Neural crest cell (in vitro differentiated cells): ENCODE measurements around the gene CACNA1E. TPM values are rescaled to one million over a fixed set of nuclear protein-coding genes. Genes with fewer than 3 reads are reported as not detected.

Experiments used
- DNase-seq: peaks from one replicate; pipeline ENCODE4 v3.0.0; 2021; ENCODE audit warnings: low read depth, mixed read lengths, low spot score
- H3K27ac Mint-ChIP-seq: one replicate; pipeline ENCODE4 v1.8.0; 2021; ENCODE audit warnings: mild to moderate bottlenecking, mixed read lengths; ENCODE audit not compliant: unreplicated experiment
- H3K27me3 Mint-ChIP-seq: 2 replicates; pipeline ENCODE4 v1.8.0; 2021; ENCODE audit warnings: low read depth, mild to moderate bottlenecking, mixed read lengths
- H3K36me3 Mint-ChIP-seq: 2 replicates; pipeline ENCODE4 v1.8.0; 2021; ENCODE audit warnings: low read depth, mild to moderate bottlenecking, mixed read lengths
- H3K4me1 Mint-ChIP-seq: 2 replicates; pipeline ENCODE4 v1.8.0; 2021; ENCODE audit warnings: mixed read lengths
- H3K4me3 Mint-ChIP-seq: one replicate; pipeline ENCODE4 v1.8.0; 2021; ENCODE audit warnings: mild to moderate bottlenecking, mixed read lengths
- H3K9me3 Mint-ChIP-seq: 2 replicates; pipeline ENCODE4 v1.8.0; 2021; ENCODE audit warnings: mixed read lengths
- total RNA-seq: library from RNA; stranded (reverse); gene quantifications from 2 replicates; pipeline ENCODE4 v1.2.1, GENCODE V29; 2021
- TF ChIP-seq, protein P1 (sequence below): fragments of 200-600 bp; sonication (generic); conservative IDR thresholded peaks from 2 replicates; pipeline ENCODE4 v1.5.0; 2021; ENCODE audit warnings: antibody characterized with exemption, mild to moderate bottlenecking

CACNA1E gene
- total RNA-seq, 1 donor from 2014 or later: 1.3 TPM

DNA sequence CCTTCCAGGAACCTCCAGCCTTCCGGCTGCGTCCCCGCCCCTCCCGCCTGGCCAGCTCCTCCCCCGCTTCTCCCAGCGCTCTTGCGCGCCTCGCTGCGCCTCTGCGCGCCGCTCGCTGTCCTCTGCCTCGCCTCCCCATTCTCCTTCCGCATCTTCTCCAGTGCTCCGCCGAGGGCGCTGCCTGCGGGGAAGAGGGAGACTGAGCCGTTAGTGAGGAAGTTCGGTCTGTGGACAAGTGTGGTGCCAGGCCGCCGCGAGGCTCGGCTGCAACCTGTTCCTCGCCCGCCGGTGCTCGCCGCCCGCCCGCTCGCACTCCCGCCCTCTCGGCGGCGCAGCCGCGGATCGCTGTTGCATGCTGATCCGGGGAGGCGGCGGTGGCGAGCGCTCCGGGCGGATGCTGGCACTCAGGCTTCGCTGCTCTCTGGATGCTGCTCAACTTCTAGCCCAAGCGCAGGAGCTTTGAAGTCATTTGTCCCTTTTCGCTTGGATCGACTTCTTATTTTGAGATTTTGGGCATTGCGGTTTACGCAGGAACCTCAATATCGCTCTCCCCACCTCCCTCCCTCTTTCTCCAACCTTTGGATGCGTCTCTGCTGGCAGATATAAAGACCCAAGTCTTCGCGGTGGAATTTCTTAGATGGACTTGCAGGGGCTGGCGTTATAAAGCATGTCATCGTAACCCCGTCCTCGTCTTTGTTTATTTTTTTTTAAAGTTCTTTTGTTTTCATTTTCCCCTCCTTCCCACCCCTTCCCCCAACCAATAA is 614 bp upstream of the CACNA1E start:
- TF ChIP-seq, protein P1, sequence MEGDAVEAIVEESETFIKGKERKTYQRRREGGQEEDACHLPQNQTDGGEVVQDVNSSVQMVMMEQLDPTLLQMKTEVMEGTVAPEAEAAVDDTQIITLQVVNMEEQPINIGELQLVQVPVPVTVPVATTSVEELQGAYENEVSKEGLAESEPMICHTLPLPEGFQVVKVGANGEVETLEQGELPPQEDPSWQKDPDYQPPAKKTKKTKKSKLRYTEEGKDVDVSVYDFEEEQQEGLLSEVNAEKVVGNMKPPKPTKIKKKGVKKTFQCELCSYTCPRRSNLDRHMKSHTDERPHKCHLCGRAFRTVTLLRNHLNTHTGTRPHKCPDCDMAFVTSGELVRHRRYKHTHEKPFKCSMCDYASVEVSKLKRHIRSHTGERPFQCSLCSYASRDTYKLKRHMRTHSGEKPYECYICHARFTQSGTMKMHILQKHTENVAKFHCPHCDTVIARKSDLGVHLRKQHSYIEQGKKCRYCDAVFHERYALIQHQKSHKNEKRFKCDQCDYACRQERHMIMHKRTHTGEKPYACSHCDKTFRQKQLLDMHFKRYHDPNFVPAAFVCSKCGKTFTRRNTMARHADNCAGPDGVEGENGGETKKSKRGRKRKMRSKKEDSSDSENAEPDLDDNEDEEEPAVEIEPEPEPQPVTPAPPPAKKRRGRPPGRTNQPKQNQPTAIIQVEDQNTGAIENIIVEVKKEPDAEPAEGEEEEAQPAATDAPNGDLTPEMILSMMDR: no peak
- Mint-ChIP-seq H3K36me3 (peaks cover 3% of the 10 kb centered on the region), H3K4me3 (peak overlapping the region; percentile 89), H3K9me3 (no peaks in the 10 kb centered on the region), H3K27me3 (peaks cover 88% of the 10 kb centered on the region), H3K4me1 (peaks cover 24% of the 10 kb centered on the region), H3K27ac (no peak overlapping the region)
- peak; percentile 61 for DNase-seq

DNA sequence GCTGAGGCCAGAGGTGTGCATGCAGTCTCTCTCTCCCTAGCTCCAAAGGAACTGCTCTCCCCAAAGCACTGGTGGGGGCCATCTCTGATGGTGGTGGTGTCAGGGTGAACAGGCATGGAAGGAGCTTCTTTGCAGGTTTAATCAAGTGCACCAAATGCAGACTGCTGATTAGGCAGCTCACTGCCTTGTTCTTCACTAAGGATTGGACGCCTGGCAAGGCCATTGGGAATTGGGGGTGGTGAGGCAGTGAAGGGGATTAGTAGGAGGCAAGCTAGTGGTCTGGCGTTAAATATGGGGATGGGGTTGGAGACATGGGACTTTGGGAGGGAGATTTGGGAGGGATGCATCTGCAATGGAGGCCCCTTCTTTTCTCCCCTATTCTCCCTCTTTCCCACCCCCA is 1.5 kb downstream of the CACNA1E start:
- no peaks in the 10 kb centered on the region for H3K9me3 Mint-ChIP-seq
- H3K36me3 Mint-ChIP-seq: peaks cover 3% of the 10 kb centered on the region
- H3K27me3 Mint-ChIP-seq: peaks cover 93% of the 10 kb centered on the region
- peak overlapping the region; percentile 89 for H3K4me3 Mint-ChIP-seq
- no peak overlapping the region for H3K27ac Mint-ChIP-seq
- TF ChIP-seq, protein P1: no peak
- H3K4me1 Mint-ChIP-seq: peaks cover 24% of the 10 kb centered on the region
- DNase-seq: no peak

DNA sequence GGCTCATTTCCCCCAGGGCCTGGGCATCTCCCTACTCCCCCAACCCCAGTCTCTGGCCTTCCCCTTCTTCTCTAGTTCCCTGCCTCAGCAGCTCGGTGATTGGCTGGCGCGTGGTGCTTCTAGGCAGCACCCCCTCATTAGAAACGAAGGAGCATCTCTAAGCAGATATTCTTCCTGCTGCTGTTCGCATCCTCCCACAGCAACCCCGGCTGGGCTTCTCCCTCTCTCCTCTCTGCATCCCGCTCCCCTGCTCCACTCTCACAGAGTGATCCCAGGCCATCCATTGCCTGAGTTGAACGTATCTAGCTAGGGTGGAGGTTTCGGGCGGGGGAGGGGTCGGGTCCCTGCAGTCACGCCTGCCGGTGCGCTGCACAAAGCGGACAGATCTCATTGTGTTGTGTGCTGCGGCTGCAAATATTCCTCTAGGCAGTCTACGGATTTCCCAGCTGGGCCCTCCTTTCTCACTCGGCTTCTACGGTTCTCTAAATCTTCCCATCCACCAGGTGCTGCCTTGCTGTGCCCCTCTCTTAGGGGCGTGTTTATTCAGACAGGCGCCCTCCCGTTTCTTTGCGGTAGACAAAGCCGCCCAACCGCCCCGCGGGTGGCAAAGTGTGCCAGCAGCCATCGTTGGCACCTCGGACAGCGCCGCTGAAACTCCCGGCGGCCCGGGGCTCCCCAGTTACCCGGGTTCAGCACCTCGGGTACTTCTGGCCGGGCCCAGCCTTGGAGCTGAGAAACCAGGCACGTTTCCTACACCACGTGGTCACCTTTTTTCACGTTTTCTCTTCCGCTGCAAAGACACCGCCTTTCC is 2.2 kb downstream of the CACNA1E start:
- TF ChIP-seq, protein P1: no peak
- H3K4me3 Mint-ChIP-seq: peak overlapping the region; percentile 89
- H3K27ac Mint-ChIP-seq: no peak overlapping the region
- peak; percentile 13 for DNase-seq
- H3K4me1 Mint-ChIP-seq: peaks cover 24% of the 10 kb centered on the region
- H3K9me3 Mint-ChIP-seq: no peaks in the 10 kb centered on the region
- H3K27me3 Mint-ChIP-seq: peaks cover 91% of the 10 kb centered on the region
- H3K36me3 Mint-ChIP-seq: peaks cover 3% of the 10 kb centered on the region

DNA sequence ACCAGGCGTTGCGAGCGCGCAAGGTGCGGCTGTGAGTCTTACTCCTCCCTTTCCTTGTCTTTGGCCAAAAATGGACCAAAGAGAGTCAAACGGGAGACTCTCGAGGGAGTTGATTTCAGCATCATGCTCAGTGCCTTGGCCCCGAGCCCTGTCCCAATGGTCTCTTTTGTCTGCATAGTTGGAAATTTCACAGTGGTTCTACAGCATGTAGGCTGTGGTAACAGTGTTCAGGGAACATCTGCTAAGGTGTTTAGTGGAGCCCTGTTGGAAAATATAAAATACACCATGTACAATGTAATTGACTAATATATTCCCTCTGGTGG is 2.7 kb downstream of the CACNA1E start:
- TF ChIP-seq, protein P1: peak; percentile 50
- peaks cover 24% of the 10 kb centered on the region for H3K4me1 Mint-ChIP-seq
- peaks cover 90% of the 10 kb centered on the region for H3K27me3 Mint-ChIP-seq
- DNase-seq: no peak
- peak overlapping the region; percentile 89 for H3K4me3 Mint-ChIP-seq
- no peaks in the 10 kb centered on the region for H3K9me3 Mint-ChIP-seq
- H3K36me3 Mint-ChIP-seq: peaks cover 3% of the 10 kb centered on the region
- no peak overlapping the region for H3K27ac Mint-ChIP-seq

DNA sequence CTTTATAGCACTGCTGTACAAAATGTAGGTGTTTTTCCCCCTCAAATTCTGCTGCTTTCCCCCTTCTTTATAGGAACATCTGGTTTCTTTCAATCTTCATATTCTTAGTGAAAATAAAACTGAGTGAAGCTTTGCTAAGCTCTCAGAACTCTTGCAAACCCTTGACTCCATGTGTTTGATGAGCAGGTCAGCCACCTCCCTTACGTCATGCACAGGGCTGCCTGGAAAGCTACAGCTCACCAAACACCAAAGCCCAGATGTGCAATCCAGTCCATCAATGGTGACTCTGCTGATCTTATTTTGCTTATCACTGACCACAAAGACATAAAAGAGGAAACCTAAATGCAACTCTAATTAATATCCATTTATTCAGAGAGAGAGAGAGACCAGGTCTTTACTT is 5.5 kb downstream of the CACNA1E start:
- TF ChIP-seq, protein P1: no peak
- Mint-ChIP-seq H3K27me3 (peaks cover 87% of the 10 kb centered on the region), H3K4me3 (no peak overlapping the region), H3K4me1 (peaks cover 14% of the 10 kb centered on the region), H3K27ac (no peak overlapping the region), H3K9me3 (no peaks in the 10 kb centered on the region), H3K36me3 (peaks cover 3% of the 10 kb centered on the region)
- no peak for DNase-seq
